ENCODE data around the gene SLCO1C1.
"Not testable (repeated sequence)": the region's sequence is repeated elsewhere in the genome, so short reads cannot be mapped to it uniquely, and the experiment has no call there.

SLCO1C1 gene

DNA sequence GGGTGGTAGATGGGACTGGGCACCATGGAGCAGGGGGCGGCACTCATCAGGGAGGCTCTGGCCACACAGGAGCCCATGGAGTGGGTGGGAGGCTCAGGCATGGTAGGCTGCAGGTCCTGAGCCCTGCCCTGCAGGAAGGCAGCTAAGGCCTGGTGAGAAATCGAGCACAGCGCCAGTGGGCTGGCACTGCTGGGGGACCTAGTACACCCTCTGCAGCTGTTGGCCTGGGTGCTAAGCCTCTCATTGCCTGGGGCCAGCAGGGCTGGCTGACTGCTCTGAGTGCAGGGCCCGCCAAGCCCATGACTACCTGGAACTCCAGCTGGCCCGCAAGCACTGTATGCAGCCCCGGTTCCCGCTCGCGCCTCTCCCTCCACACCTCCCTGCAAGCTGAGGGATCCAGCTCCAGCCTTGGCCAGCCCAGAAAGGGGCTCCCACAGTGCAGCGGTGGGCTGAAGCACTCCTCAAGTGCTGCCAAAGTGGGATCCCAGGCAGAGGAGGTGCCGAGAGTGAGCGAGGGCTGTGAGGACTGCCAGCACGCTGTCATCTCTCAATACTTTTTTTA lies 88.7 kb downstream of the SLCO1C1 start:
- not testable (repeated sequence) for H3K27ac ChIP-seq; DNase-seq (ENCODE audit: low read depth, low spot score)

DNA sequence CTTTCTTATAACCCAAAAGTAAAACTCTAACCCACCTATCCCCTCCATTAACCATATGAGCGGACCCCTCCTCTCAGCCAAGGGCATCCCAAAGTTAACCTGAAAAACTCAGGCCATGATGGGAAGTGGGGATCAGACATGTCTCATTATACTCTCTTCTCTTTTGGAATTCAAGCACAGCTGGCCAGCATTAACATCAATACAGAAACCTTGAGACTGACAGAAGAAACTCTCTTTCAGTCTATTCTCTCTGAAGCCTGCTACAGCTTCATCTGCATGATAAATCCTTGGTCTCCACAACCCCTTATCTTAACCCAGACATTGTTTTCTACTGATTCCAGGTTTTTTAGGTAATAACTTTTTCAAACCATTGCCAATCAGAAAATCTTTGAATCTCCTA lies 97.8 kb downstream of the SLCO1C1 start:
- no peak overlapping the region for H3K27ac ChIP-seq
- no peak for DNase-seq (ENCODE audit: low read depth, low spot score)

DNA sequence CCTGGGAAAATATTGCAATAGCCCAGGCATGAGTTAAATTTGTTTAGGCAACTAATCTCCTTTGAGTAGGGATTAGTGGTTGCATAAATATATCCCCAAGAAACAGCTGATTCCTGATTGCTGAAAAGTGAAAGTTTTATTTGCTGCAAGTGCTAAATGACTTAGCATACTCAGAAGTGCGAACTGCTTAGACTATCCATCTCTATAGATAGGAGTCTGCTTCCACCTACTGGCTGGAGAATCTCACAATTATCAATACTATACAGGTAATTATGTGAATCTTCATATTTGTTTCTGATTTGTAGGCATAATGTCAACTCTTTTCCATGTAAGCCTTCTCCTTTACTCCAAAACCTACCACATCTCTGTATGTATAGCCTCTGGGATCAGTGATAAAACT lies 103.4 kb downstream of the SLCO1C1 start:
- DNase-seq (ENCODE audit: low read depth, low spot score): no peak
- H3K27ac ChIP-seq: no peak overlapping the region

- H3K27ac ChIP-seq: no peak overlapping the region
- no peak for DNase-seq (ENCODE audit: low read depth, low spot score)
Measured at GRCh38 chr12:20800160-20800559, 105.0 kb downstream of the SLCO1C1 start.

GRCh38 chr12:20801035-20801434 lies 105.9 kb downstream of the SLCO1C1 start:
- H3K27ac ChIP-seq: no peak overlapping the region
- no peak for DNase-seq (ENCODE audit: low read depth, low spot score)
